Measurements from ENCODE around the gene SLCO2B1.
A peak's percentile ranks its signal among the peaks of the same experiment; 100 is the strongest.
"Not testable (repeated sequence)": the region's sequence is repeated elsewhere in the genome, so short reads cannot be mapped to it uniquely, and the experiment has no call there.

The SLCO2B1 gene, protein sequence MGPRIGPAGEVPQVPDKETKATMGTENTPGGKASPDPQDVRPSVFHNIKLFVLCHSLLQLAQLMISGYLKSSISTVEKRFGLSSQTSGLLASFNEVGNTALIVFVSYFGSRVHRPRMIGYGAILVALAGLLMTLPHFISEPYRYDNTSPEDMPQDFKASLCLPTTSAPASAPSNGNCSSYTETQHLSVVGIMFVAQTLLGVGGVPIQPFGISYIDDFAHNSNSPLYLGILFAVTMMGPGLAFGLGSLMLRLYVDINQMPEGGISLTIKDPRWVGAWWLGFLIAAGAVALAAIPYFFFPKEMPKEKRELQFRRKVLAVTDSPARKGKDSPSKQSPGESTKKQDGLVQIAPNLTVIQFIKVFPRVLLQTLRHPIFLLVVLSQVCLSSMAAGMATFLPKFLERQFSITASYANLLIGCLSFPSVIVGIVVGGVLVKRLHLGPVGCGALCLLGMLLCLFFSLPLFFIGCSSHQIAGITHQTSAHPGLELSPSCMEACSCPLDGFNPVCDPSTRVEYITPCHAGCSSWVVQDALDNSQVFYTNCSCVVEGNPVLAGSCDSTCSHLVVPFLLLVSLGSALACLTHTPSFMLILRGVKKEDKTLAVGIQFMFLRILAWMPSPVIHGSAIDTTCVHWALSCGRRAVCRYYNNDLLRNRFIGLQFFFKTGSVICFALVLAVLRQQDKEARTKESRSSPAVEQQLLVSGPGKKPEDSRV

DNA sequence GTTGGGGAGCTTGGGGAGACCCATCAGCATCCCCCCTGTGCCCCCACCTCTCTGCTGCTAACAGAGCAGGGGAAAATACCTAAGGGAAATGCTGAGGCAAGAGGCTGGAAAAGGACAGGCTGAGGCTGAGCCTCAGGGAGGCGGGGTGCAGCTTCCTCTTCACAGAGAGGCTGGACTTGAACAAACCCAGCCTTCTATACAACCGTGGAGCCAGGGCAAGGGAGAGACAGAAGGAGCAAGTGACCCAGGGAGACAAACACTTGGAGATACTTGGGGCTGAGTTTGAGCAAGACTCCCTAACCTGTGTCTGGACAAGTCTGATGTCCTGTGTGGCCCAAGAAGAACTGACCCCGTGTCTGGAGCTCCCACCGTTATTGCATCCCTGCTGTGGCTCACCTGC is at the start of gene SLCO2B1:
Gene SLCO2B1 (plus strand): TSS at position 229 of the 400 bp plus-strand sequence. CDS start 275 bp downstream, outside the sequence.
- DNase-seq, result peak; percentile 29

DNA sequence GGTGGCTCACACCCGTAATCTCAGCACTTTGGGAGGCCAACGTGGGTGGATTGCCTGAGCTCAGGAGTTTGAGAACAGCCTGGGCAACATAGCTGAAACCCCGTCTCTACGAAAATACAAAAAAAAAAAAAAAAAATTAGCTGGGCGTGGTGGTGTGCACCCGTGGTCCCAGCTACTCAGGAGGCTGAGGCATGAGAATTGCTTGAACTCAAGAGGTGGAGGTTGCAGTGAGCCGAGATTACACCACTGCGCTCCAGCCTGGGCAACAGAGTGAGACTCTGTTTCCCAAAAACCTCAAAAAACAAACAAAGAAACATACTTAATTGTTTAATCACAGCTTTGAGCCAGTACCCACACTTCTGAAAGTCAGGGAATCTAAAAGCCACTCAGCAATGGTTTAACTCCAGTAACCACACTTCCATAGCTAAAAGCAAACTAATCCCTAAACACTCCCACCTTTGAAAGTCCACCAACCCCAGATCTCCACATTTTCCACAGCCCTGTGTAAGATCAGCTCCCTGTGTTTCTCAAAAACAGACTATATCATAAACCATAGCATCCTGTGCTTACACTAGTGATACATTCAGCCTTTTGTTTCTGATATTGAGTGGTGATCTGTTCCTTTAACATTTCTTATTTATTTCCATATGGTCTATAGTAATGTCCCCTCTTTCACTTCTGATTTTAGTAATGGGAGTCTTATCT is 49.3 kb upstream of the SLCO2B1 start:
- DNase-seq, result no peak

DNA sequence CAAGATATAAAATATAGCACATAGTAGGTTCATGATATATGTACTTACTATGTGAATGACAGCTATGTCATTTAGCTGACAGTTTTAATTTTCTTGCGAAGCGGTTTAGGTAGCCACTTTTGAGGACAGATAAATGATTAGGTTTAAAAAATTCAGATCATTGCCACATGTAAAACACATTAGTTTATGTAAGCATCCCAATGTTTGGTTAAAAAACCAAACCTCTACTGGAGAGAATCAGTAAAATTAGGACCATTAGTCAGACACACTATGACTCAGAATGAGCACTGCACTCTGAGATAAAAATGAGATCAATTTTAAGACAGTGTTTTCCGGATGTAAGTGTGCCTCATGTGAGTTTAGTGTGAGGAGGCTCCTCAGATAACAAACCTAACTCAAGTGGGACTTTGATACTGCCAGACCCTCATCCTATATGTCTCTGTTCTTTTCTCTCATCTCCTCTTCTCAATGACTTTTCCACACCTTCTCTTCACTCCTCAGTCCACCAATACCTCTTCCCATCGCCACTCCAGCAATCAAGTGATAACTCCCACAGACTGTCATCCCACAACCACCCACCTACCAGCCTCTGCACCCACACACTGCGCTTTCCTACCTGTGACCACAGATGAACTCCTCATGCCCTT is 47.4 kb upstream of the SLCO2B1 start:
- no peak for DNase-seq

DNA sequence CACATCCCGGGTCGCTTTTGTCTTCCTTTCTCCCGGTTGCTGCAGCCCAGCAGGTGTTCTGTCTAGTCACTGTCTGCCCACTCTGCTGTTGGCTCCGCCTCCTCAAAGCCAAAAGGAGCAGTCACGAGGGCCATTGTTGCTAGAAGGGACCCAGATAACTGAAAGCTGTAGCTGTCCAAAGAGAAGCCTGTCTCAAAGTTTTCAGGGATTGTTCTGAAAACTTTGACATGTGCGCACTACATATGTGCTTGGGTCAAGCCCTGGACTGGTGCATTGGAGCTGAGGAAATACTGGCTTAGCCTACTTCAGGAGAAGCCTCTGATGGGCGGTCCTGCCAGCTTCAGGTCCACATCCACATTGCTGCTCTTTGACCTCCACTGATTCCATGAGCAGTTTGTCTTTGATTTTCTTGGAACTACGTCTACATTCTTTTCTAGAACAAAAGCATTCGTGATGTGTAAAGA is 45.4 kb upstream of the SLCO2B1 start:
- peak; percentile 78 for DNase-seq

DNA sequence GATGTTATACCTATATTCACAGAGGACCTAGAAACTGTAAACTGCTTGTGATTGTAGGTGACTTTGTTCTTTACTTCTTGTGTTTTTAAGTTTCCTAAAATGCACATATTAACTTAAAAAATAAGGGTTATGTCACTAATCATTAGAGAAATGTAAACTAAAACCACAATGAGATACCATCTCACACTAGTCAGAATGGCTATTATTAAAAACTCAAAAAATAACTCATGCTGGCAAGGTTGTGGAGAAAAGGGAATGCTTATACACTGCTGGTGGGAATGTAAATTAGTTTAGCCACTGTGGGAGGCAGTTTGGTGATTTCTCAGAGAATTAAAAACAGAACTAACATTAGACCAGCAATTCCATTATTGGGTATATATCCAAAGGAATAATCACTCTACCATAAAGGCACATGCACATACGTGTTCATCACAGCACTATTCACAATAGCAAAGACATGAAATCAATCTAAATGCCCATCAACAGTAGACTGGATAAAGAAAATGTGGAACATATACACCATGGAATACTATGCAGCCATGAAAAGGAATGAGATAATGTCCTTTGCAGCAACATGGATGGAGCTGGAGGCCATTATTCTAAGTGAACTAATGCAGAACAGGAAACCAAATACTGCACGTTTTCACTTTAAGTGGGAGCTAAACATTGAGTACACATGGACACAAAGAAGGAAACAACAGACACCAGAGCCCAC is 44.8 kb upstream of the SLCO2B1 start:
- DNase-seq, result not testable (repeated sequence)

DNA sequence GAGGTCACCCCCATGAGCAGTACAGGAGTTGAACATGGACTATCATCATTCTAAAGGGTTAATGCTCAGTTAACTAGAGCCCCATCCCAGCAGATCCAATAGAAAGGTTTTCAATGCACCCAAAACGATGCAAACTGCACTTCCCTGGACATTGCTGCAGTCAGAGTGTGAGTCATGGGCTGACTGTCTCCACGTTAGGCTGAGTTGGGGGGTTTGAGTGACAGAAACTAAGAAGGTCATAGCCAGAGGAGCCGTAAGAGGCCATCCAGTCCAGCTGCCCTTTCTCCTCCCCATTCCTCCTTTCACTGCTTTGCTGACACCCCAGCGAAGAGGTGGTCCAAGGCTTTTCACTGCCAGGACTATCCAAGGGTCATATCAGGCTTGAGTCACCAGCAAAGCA is 43.7 kb upstream of the SLCO2B1 start:
- DNase-seq, result no peak

DNA sequence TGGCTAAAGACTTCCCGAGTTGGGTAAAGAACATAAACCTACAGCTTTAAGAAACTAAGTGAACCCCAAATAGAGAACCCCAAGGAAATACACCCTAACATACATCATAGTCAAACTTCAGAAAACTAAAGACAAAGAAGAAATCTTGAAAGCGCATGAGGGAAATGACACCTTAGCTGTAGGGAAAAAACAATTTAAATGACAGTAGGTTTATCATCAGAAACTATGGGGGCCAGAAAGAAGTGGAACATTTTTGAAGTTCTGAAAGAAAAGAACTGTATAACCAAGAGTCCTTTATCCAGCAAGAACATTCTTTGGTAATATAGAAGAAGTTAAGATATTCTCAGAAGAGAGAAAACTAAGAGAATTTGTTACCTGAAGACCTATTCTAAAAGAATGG is 38.7 kb upstream of the SLCO2B1 start:
- no peak for DNase-seq

DNA sequence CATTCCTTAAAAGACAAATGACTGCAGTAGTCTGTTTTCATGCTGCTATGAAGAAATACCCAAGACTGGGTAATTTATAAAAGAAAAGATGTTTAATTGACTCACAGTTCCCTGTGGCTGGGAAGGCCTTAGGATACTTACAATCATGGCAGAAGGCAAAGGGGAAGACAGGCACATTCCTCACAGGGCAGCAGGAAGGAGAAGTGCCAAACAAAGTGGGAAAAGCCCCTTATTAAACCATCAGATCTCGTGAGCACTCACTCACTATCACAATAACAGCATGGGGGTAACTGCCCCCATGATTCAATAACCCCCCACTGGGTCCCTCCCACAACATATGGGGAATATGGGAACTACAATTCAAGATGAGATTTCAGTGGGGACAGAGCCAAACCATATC is 37.9 kb upstream of the SLCO2B1 start:
- DNase-seq, result no peak

DNA sequence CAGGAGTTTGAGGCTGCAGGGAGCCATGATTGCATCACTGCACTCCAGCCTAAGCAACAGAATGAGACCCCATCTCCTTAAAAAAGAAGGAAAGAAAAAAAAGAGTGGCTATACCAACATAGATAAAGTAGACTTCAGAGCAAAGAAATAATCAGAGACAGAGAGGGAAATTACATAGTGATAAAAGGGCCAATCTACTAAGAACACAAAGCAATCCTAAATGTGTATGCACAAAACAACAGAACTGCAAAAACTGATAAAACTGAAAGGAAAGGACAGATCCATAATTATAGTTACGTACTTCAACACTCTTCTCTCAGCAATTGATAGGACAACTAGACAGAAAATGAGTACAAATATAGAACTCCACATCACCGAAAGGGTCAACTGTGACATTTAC is 36.4 kb upstream of the SLCO2B1 start:
- no peak for DNase-seq

DNA sequence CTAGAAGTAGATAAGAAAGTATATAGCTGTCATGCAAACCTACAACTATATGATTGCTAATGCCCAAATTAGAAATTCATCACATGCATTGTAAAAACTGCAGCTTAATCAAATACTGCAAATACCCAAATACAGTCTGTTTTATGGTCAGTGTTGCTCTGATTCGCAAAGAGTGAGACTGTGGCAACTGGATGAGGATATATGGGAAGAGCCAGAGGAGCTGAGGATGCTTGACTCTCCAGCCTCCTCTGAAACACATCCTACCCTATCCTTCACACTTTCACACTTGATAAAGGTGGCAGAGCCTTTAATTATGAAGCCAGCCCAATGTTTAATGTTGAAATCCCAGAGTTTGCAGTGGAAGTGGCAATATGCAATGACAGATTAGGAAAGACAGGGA is 32.3 kb upstream of the SLCO2B1 start:
- no peak for DNase-seq

DNA sequence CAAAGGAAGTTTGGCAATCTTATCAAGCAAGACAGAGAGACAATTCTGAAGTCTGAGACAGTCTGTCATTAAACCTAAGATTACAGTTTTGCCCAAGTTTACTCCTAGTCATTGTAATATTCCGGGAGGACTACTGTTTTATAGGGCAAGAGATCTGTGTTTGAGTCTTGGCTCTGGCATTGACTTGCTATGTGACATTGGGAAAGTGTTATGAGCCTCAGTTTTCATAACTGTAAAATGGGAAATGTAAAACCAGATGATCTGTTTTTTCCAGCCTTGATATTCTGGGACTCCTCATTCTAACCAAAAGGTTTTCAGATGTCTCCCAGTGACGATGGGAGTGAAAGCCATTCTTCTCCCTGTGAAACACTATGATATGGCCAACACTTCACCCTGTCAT is 24.3 kb upstream of the SLCO2B1 start:
- DNase-seq, result no peak

DNA sequence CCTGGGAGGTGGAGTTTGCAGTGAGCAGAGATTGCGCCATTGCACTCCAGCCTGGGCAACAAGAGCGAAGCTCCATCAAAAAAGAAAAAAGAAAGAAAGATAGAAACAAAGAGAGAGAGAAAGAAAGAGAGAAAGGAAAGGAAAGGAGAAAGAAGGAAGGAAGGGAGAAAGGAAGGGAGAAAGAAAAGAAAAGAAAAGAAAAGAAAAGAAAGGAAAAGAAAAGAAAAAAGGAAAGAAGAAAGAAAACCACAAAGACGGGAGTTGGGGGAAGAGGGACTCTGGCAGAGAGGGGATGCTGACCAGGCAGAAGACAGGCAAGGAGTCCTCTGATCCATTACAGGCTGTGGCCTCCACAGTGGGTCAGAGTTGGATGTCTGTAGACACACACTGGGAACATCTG is 18.8 kb upstream of the SLCO2B1 start:
- no peak for DNase-seq

DNA sequence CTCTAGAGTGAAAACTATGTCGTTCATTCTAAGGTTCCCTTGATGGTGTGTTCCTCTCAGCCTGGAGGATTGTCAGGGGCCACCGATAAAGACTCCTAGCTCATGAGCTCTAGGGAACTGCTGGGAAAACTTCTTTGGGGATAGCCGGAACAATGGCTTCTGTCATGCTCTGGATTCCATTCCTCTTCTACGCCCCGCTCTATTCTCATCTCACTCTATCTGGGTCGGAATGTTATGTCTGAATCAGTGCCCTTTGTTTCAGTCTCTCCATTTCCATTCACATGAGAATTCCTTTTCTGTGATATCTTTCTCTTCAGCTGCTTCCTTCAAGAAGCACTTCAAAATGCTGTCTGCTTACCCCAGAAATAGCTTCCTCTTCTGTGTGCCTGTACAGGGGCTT is 16.9 kb upstream of the SLCO2B1 start:
- DNase-seq, result no peak

DNA sequence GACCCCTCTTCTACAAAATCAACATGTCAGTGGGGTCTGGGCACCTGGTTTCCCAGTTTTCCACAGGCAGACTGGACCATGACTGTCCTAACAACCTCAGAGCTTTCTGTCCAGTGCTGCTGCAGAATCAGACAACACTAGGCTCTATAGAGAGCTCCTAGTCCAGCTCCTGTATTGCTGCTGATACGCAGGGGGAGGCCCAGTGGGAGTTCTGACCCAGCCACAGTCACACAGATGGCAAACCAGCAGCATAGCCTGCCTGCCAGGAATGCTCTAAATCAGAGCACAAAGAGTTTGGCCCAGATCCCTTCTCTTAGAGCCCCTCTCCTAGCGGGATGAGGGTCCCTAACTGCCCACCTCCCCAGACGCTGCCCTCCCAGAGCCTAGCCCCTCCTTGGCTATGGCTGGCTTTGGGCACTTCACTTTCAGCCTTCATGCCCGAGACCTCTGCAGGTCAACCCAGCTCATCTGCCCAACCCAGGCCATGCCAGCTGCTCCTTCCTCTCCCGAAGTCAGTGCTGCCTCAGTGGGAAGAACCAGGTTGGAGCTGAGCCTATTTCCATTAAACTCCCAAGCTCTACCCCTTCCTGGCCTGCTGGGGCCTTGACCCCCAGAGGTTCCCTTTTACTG is 15.8 kb upstream of the SLCO2B1 start:
- no peak for DNase-seq

DNA sequence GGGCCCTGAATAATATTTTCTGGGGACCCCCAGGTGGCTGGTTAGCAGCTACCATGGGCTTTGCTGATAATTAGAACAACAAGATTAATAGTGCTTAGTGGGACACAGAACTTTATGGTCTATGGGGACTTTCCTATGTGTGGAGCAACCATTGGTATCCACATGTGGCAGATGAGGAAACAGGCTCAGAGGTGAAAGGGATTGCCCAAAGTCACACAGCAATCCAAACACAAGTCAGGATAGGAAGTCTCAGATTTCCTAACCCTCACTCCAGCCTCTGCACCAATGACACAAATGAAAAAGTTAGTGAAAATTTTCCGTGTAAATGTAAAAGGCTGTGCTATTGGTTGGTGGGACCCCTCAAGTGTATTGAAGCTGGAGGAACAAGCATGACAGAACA is 15.3 kb upstream of the SLCO2B1 start:
- DNase-seq, result no peak

DNA sequence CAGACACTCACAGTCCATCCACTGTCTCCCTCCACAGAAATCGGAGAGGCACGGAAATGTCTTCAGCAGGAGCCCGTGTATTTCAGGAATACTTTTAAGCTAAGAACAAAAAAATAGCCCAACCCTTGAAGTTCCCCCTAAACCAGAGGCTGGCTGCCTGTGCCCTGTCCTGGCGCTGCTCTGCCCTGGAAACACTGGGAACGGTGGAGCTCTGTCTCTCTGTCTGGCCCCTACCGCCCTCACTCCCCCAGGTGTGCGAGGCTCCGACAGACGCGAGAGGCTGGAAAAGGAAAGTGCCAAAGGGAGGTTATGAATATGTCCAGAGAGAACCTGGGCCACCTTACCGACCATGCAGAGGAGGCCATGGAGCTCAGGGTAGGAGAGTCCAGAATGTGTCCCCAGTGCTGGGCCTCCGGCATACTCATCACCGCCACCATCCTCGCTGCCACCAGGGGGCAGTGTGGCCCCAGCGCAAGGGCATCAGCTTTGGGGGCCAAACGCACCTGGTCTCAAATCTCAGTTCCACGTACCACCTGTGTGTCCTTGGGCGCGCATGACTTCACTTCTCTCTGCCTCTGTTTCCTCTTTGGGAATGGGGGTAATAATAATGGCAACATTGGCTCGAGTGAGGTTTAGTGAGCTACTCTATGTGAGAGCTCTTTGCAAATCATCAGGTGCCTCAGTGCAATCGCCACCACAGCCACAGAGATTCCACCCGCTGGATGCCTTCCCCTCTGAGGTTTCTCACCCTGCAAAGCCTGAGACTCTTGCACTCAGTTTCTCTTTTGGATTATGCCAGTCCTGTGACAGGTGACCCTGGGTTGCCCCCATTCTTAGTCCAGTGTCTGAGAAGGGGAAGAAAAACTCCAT is 10.4 kb upstream of the SLCO2B1 start:
- DNase-seq, result peak; percentile 88

DNA sequence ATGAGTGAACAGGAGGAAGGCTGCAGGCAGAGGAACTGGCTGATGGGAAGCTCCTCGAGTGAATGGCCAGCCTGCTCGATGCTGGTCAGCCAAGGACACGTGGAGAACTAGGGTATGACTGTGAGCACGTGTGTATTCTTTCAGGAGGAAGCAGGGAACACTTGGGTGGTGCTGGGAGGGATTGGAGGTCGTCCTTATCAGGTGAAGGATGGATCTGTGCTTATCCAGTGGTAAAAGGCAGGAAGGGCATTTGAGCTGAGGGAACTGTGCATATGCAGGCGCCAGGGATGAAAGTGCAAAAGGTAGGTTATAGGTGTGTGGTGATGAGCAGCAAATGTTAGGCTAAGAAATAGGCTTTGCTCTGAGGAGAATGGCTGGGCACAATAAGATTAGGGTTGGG is 9.7 kb upstream of the SLCO2B1 start:
- DNase-seq, result no peak

DNA sequence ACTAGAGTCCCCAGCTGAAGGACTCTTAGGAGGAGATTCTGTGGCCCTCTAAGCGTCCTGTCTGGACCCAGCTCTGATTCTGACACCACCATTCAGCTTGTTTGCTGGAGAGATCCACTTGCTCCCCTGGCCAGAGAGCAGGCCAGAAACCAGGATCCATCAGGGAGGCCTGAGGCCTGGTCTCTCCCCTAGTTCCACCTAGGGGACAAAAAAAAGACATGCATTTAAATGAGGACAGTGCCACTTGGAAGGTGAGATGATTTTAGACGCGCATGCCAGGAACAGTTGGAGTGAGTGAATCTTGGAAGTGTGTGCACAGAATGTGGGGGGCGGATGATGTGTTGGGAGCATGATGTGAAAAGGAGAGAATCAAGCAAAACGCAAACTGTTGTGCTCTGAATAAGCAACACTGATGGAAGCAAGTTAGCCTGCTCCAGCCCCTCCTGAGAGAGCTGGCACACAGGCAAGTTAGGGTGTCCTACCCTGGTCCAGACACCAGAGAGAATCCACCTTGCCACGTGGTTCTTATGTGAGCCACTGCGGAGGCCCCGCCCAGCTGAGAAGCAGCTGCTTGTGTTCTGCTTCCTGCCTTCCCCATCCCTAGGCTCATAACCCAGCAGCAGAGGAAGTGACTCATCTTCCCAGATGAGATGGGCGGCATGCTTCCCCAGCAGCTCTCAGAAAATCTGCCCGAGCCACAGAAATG is 8.0 kb upstream of the SLCO2B1 start:
- DNase-seq, result peak; percentile 100

DNA sequence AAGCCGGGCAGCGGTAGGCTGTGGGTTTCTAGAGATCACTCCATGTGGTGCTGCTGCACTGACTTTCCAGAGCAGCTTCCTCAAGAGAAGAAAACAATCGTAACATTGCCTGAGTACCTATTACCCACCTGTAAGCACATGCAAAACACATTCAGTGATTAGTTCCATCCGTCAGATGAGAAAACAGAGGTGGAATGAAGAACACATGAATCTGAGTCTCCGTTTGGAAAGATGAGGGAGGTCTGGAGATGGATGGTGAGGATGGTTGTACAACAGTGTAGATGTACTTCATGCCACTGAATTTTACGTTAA is 7.5 kb upstream of the SLCO2B1 start:
- no peak for DNase-seq

DNA sequence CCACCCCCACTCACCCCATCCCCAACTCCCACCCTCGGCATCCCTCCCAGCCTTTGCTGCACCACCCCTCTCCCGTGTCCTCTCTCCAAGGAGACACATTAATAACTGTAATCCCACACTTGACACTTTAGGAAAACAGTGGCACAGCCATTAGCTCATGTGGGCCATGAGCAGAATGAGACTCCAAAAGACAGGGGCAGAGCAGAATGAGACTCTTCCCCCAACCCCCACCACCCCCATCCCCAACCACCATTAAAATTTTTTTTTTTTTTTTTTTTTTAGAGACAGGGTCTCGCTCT is 6.2 kb upstream of the SLCO2B1 start:
- no peak for DNase-seq

Data from DMS53 (cell line).